ENCODE measurements around the gene SNRNP48. TPM values are rescaled to one million over a fixed set of nuclear protein-coding genes. Genes with fewer than 3 reads are reported as not detected.

Gene SNRNP48
- total and polyA plus RNA-seq, 5 donors from 2014 or later = 6.8 to 10.9 (median 10.5) TPM

DNA sequence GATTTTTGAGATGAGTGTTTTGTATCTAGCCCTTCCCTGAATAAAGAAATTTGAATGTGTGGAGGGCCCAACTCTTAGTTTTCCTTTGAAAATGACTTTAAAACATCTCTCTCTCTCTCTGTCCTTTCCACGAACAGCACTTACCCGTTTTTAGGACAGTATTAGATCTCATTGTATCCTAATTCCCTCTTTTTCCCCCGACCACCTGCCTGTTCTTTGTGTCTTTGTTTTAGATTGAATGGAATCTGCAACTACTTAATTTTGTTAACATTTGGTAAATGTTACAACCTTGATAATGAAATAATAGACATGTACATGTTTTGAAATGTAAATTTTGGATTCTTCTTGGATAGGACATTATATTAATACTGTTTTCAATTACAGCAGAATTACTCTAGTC, 45.4 kb upstream of the SNRNP48 start:
- no peak overlapping the region for H3K4me3 ChIP-seq (ENCODE audit: low read depth, low read length)
- H3K9me3 ChIP-seq (ENCODE audit: control insufficient read depth in 2 of 2, low read length in 2 of 2) = no peaks in the 10 kb centered on the region
- peaks cover 0 to 25% (median 14%) of the 10 kb centered on the region in 4 donors for H3K4me1 Mint-ChIP-seq
- peak overlapping the region in 1 of 4 donors; percentile 94 for H3K4me3 Mint-ChIP-seq
- ATAC-seq (ENCODE audit: low read depth in 2 of 2) (no peak), DNase-seq (no peak)
- no peak overlapping the region for H3K27ac Mint-ChIP-seq
- H3K36me3 ChIP-seq (ENCODE audit: control insufficient read depth, insufficient read depth, low read length) = no peaks in the 10 kb centered on the region
- peaks cover 0 to 2% (median 0%) of the 10 kb centered on the region in 7 donors for H3K9me3 Mint-ChIP-seq
- no peaks in the 10 kb centered on the region for H3K36me3 Mint-ChIP-seq
- peaks cover 37% of the 10 kb centered on the region for H3K27me3 ChIP-seq (ENCODE audit: control insufficient read depth, insufficient read depth, low read length)
- peaks cover 25% of the 10 kb centered on the region for H3K4me1 ChIP-seq (ENCODE audit: control insufficient read depth, insufficient read depth, low read length, poor library complexity, severe bottlenecking)
- H3K27ac ChIP-seq (ENCODE audit: insufficient read depth, low read length, poor library complexity, severe bottlenecking) = no peak overlapping the region
- peaks cover 73% of the 10 kb centered on the region for H3K27me3 Mint-ChIP-seq

DNA sequence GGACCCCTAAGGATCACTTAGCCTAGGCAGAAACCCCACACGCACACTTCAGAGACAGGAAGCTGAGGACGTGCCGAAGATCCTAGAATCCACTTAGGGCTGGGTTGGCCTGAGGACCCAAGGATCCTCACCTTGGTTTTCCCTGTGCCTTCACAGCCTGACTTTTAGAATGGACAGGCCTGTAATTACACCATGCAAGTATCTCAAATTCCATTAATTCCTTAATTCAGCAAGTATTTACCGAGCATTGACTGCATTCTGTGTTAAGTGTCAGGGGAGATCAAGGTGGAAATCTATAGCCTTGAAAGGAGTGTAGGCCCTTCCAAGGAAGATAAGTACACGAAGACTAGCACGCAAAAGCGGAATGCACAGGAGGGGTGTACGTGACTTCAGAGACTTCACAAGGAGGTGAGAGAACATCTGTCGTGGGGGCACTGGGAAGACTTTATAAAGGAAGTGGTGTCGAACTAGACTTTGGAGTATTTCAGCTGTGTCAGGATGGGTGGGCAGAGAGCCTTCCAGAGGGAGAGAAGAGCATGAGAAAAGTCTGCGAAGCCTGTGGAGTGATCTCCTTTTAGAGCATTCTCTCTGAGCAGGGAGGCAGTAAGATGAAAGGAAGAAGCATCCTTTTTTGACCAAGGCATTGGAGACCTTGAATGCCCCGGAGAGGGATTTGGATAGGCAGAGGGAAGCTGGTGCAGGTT, 44.5 kb upstream of the SNRNP48 start:
- DNase-seq (no peak), ATAC-seq (ENCODE audit: low read depth in 2 of 2) (no peak)
- peaks cover 28% of the 10 kb centered on the region for H3K27me3 ChIP-seq (ENCODE audit: control insufficient read depth, insufficient read depth, low read length)
- H3K9me3 ChIP-seq (ENCODE audit: control insufficient read depth in 2 of 2, low read length in 2 of 2) = no peaks in the 10 kb centered on the region
- no peak overlapping the region for H3K4me3 ChIP-seq (ENCODE audit: low read depth, low read length)
- H3K36me3 ChIP-seq (ENCODE audit: control insufficient read depth, insufficient read depth, low read length) = no peaks in the 10 kb centered on the region
- H3K4me1 ChIP-seq (ENCODE audit: control insufficient read depth, insufficient read depth, low read length, poor library complexity, severe bottlenecking) = peaks cover 25% of the 10 kb centered on the region
- Mint-ChIP-seq H3K27ac (no peak overlapping the region), H3K9me3 (peaks cover 0 to 2% (median 0%) of the 10 kb centered on the region in 7 donors), H3K4me3 (no peak overlapping the region), H3K36me3 (no peaks in the 10 kb centered on the region), H3K4me1 (peaks cover 0 to 21% (median 14%) of the 10 kb centered on the region in 4 donors), H3K27me3 (peaks cover 67% of the 10 kb centered on the region)
- no peak overlapping the region for H3K27ac ChIP-seq (ENCODE audit: insufficient read depth, low read length, poor library complexity, severe bottlenecking)

DNA sequence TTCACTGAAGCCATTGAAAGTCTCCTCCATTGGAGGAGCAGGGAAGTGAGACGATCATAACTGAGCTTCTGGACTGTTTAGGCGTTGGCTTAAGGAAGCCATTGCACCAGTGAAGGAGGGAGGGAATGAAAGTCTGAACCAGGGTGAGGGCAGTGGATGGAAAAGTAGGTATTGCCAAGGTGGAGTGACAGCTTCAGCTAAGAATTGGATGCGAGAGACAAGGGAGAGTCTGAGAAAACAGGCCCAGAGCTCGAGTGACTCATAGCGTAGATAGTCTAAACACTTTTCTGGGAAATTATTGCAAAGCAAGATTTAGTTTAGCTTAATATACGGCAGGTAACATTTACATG, 44.0 kb upstream of the SNRNP48 start:
- peaks cover 62% of the 10 kb centered on the region for H3K27me3 Mint-ChIP-seq
- DNase-seq = no peak

DNA sequence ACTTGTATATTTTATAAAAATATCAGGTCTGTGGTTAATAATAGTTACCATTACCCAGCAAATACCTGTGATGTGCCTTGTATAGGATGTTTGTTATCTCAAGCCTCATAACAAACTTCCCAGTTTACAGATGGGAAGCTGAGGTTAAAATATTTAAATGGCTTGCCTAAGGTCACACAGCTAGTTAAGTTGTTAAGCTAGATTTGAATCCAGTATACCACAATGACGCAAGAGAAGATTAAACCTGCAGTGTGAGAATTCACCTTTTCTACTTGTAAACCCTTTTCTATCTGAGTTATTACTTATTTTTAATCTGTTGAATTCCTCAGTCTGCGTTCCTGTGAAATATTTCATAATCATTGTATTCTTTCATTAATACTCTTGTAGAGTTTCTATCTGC, 43.6 kb upstream of the SNRNP48 start:
- Mint-ChIP-seq H3K36me3 (no peaks in the 10 kb centered on the region), H3K9me3 (peaks cover 0 to 2% (median 0%) of the 10 kb centered on the region in 7 donors), H3K4me1 (peaks cover 0 to 15% (median 9%) of the 10 kb centered on the region in 4 donors), H3K27me3 (peaks cover 61% of the 10 kb centered on the region), H3K27ac (no peak overlapping the region), H3K4me3 (no peak overlapping the region)
- Histone ChIP-seq H3K27ac (ENCODE audit: insufficient read depth, low read length, poor library complexity, severe bottlenecking) (no peak overlapping the region), H3K9me3 (ENCODE audit: control insufficient read depth in 2 of 2, low read length in 2 of 2) (no peaks in the 10 kb centered on the region), H3K27me3 (ENCODE audit: control insufficient read depth, insufficient read depth, low read length) (peaks cover 26% of the 10 kb centered on the region), H3K4me3 (ENCODE audit: low read depth, low read length) (no peak overlapping the region), H3K36me3 (ENCODE audit: control insufficient read depth, insufficient read depth, low read length) (no peaks in the 10 kb centered on the region), H3K4me1 (ENCODE audit: control insufficient read depth, insufficient read depth, low read length, poor library complexity, severe bottlenecking) (peaks cover 18% of the 10 kb centered on the region)
- DNase-seq (no peak), ATAC-seq (ENCODE audit: low read depth in 2 of 2) (no peak)

More for the DNA sequence above, 44.0 kb upstream of the SNRNP48 start:
- no peak for ATAC-seq (ENCODE audit: low read depth in 2 of 2)
- no peak overlapping the region for H3K27ac Mint-ChIP-seq
- peaks cover 21% of the 10 kb centered on the region for H3K4me1 ChIP-seq (ENCODE audit: control insufficient read depth, insufficient read depth, low read length, poor library complexity, severe bottlenecking)
- H3K27me3 ChIP-seq (ENCODE audit: control insufficient read depth, insufficient read depth, low read length) = peaks cover 26% of the 10 kb centered on the region
- H3K27ac ChIP-seq (ENCODE audit: insufficient read depth, low read length, poor library complexity, severe bottlenecking) = no peak overlapping the region
- H3K9me3 Mint-ChIP-seq = peaks cover 0 to 2% (median 0%) of the 10 kb centered on the region in 7 donors
- H3K4me1 Mint-ChIP-seq = peaks cover 0 to 15% (median 10%) of the 10 kb centered on the region in 4 donors
- no peak overlapping the region for H3K4me3 Mint-ChIP-seq
- H3K4me3 ChIP-seq (ENCODE audit: low read depth, low read length) = no peak overlapping the region
- H3K36me3 ChIP-seq (ENCODE audit: control insufficient read depth, insufficient read depth, low read length) = no peaks in the 10 kb centered on the region
- no peaks in the 10 kb centered on the region for H3K36me3 Mint-ChIP-seq
- no peaks in the 10 kb centered on the region for H3K9me3 ChIP-seq (ENCODE audit: control insufficient read depth in 2 of 2, low read length in 2 of 2)

DNA sequence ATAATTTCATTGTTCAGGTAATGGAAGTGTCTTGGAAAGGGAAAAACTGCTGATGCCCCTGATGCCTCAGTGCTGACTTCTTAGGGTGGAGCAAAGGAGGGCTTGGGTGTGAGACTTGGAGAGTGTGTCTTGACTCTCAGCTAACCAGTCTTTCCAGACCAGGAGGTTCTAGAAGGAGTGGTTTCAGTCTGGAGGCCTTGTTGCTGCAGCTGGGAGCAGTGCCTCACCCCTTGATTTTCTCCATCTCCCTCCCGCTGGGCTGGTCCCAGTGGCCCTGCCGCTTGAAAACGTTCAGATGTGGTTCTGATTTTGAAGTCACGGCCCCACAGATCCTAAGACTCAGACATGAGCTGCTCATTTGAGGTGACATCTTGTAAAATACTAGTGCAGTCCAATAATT, 43.1 kb upstream of the SNRNP48 start:
- H3K9me3 Mint-ChIP-seq = peaks cover 0 to 2% (median 0%) of the 10 kb centered on the region in 7 donors
- ATAC-seq (ENCODE audit: low read depth in 2 of 2) (no peak), DNase-seq (no peak)
- no peak overlapping the region for H3K4me3 ChIP-seq (ENCODE audit: low read depth, low read length)
- peaks cover 12% of the 10 kb centered on the region for H3K4me1 ChIP-seq (ENCODE audit: control insufficient read depth, insufficient read depth, low read length, poor library complexity, severe bottlenecking)
- H3K27me3 Mint-ChIP-seq = peaks cover 66% of the 10 kb centered on the region
- H3K4me1 Mint-ChIP-seq = peaks cover 0 to 11% (median 8%) of the 10 kb centered on the region in 4 donors
- no peaks in the 10 kb centered on the region for H3K9me3 ChIP-seq (ENCODE audit: control insufficient read depth in 2 of 2, low read length in 2 of 2)
- no peak overlapping the region for H3K4me3 Mint-ChIP-seq
- H3K36me3 ChIP-seq (ENCODE audit: control insufficient read depth, insufficient read depth, low read length) = no peaks in the 10 kb centered on the region
- no peak overlapping the region for H3K27ac ChIP-seq (ENCODE audit: insufficient read depth, low read length, poor library complexity, severe bottlenecking)
- H3K27me3 ChIP-seq (ENCODE audit: control insufficient read depth, insufficient read depth, low read length) = peaks cover 26% of the 10 kb centered on the region
- no peaks in the 10 kb centered on the region for H3K36me3 Mint-ChIP-seq
- no peak overlapping the region for H3K27ac Mint-ChIP-seq

DNA sequence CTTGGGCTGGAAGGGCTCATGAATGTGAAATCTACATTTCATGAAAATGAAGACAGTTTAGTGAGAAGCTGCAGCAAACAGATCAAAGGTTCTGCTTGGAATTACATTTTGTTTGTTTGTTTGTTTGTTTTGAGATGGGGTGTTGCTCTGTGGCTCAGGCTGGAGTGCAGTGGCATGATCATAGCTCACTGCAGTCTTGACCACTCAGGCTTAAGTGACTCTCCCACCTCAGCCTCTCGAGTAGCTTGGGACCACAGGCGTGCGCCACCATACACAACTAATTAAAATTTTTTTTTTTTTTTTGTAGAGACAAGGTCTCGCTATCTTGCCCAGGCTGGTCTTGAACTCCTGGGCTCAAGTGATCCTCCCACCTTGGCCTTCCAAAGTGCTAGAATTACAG, 42.7 kb upstream of the SNRNP48 start:
- H3K4me3 Mint-ChIP-seq = no peak overlapping the region
- H3K4me3 ChIP-seq (ENCODE audit: low read depth, low read length) = no peak overlapping the region
- no peak for DNase-seq
- H3K9me3 Mint-ChIP-seq = peaks cover 0 to 2% (median 0%) of the 10 kb centered on the region in 7 donors
- peaks cover 68% of the 10 kb centered on the region for H3K27me3 Mint-ChIP-seq
- H3K9me3 ChIP-seq (ENCODE audit: control insufficient read depth in 2 of 2, low read length in 2 of 2) = no peaks in the 10 kb centered on the region
- ATAC-seq (ENCODE audit: low read depth in 2 of 2) = no peak
- H3K4me1 ChIP-seq (ENCODE audit: control insufficient read depth, insufficient read depth, low read length, poor library complexity, severe bottlenecking) = peaks cover 8% of the 10 kb centered on the region
- peaks cover 26% of the 10 kb centered on the region for H3K27me3 ChIP-seq (ENCODE audit: control insufficient read depth, insufficient read depth, low read length)
- H3K27ac Mint-ChIP-seq = no peak overlapping the region
- no peaks in the 10 kb centered on the region for H3K36me3 ChIP-seq (ENCODE audit: control insufficient read depth, insufficient read depth, low read length)
- no peaks in the 10 kb centered on the region for H3K36me3 Mint-ChIP-seq
- H3K4me1 Mint-ChIP-seq = peaks cover 0 to 10% (median 7%) of the 10 kb centered on the region in 4 donors
- H3K27ac ChIP-seq (ENCODE audit: insufficient read depth, low read length, poor library complexity, severe bottlenecking) = no peak overlapping the region

DNA sequence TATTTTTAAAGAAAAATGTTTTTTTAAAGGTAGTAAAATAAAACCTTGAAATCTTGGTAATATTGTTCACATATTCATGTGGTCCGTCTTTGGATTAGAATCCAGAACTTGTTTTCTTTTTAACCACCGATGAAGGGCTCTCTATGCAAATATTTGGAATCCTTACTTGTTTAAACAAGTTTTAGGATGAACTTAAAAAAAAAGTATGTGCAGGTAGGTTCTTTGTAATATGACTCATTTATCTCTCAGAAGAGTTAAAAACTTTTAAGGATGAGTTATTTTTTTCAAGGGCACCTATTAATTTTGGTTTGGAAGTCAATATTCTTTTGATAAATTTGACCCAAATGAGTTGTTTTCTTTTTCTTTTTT, 39.6 kb upstream of the SNRNP48 start:
- DNase-seq = no peak
- H3K27ac Mint-ChIP-seq = no peak overlapping the region
- H3K9me3 ChIP-seq (ENCODE audit: control insufficient read depth in 2 of 2, low read length in 2 of 2) = no peaks in the 10 kb centered on the region
- H3K9me3 Mint-ChIP-seq = peaks cover 0 to 2% (median 0%) of the 10 kb centered on the region in 7 donors
- peaks cover 11% of the 10 kb centered on the region for H3K27me3 ChIP-seq (ENCODE audit: control insufficient read depth, insufficient read depth, low read length)
- no peaks in the 10 kb centered on the region for H3K36me3 ChIP-seq (ENCODE audit: control insufficient read depth, insufficient read depth, low read length)
- H3K27me3 Mint-ChIP-seq = peaks cover 48% of the 10 kb centered on the region
- no peak overlapping the region for H3K27ac ChIP-seq (ENCODE audit: insufficient read depth, low read length, poor library complexity, severe bottlenecking)
- no peaks in the 10 kb centered on the region for H3K4me1 Mint-ChIP-seq
- ATAC-seq (ENCODE audit: low read depth in 2 of 2) = no peak
- no peaks in the 10 kb centered on the region for H3K36me3 Mint-ChIP-seq
- no peak overlapping the region for H3K4me3 Mint-ChIP-seq
- no peak overlapping the region for H3K4me3 ChIP-seq (ENCODE audit: low read depth, low read length)
- no peaks in the 10 kb centered on the region for H3K4me1 ChIP-seq (ENCODE audit: control insufficient read depth, insufficient read depth, low read length, poor library complexity, severe bottlenecking)

Data from CD4-positive, CD25-positive, alpha-beta regulatory T cell (primary cell).